HG03039 (cell line): Measurements from ENCODE around the gene NOL11.
"Not testable (repeated sequence)": the region's sequence is repeated elsewhere in the genome, so short reads cannot be mapped to it uniquely, and the experiment has no call there.

Source experiments
- ATAC-seq: cut with Tn5 transposase; IDR thresholded peaks from one replicate; pipeline ENCODE4 v1.9.1; 2021; ENCODE audit warnings: mild to moderate bottlenecking, moderate library complexity; ENCODE audit not compliant: unreplicated experiment

Gene NOL11

GRCh38 chr17:67717624-67718324 lies at the start of gene NOL11:
Gene NOL11 (plus strand): TSS chr17:67717936. CDS start chr17:67717948, 12 bp downstream.
- ATAC-seq, result peak; percentile 94

- no peak for ATAC-seq
Observed at GRCh38 chr17:67671493-67671892, 46.2 kb upstream of the NOL11 start.

DNA sequence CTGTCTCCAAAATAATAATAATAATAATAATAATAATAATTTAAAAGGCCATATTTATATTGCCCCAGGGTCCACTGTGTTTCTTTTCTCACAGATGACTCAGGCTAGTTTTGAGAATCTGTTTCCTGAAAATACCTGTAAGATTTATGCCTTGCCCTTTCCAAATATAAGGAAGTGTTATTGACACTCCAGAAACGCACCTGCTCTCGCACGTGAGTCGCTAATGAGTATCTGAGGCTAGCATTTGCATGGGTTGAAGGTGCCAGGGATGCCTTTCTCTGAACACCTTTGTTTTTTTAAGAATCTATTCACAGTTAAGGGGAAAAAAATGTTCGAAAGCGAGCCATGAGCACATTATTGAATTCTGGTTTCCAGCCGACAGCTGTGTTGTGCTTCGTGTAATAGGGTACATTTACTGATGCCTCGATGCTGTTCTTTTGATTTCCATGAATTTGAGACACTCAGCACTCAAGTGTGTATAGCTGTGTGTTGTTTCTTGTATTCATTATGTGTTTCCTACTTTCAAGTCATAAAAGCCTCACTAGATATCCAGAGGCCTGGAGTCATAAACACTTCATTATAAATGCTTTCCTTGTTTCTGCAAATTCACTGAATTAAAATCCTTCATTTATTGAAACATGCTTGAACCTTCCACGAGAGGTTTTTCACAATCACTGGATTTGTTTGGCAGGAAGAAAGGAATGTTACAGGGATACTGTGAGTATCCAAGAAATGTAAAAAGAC lies 45.0 kb upstream of the NOL11 start:
- ATAC-seq, result no peak

GRCh38 chr17:67675481-67675880 lies 42.3 kb upstream of the NOL11 start:
- no peak for ATAC-seq

DNA sequence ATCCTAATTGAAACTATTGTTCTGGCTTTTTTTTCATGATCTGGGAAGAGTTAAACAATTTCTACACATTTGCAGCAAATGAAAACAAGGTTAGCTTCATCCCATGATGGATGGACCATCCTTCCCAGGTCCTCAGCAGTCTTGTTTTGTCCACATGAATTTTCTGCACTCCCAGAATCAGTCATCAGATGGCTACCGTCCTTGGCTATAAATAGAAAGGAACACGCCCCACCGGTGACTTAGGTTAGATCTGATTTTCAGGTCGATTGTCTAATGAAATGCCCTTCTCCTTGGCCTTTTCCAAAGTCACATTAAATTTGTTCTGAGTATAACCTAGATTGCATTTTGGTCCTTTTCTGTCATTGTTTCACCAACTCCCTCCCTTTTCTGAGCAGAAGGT lies 41.4 kb upstream of the NOL11 start:
- no peak for ATAC-seq

GRCh38 chr17:67678414-67678813 lies 39.3 kb upstream of the NOL11 start:
- ATAC-seq, result no peak

DNA sequence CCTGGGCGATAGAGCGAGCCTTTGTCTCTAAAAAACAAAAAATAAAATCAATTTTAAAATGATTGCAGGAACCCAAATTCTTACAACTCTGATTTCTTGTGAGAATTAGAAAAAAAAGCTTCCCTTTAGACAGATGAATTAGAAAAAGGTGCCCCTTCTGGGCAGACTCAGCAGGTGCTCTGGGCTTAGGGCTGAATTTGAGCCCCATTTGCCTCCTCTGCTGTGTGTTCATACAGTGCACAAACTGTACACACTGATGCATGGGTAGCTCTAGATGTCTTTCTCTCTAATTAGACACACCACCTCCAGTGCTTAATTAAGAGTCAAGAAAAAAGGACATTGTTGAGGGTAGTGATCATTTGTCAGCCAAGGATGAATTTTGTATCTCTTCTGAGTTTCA lies 38.5 kb upstream of the NOL11 start:
- ATAC-seq, result no peak

GRCh38 chr17:67679721-67680120 lies 38.0 kb upstream of the NOL11 start:
- ATAC-seq, result no peak

- ATAC-seq, result no peak
Observed at GRCh38 chr17:67680445-67681224, 37.1 kb upstream of the NOL11 start.

GRCh38 chr17:67682196-67682595 lies 35.5 kb upstream of the NOL11 start:
- no peak for ATAC-seq

DNA sequence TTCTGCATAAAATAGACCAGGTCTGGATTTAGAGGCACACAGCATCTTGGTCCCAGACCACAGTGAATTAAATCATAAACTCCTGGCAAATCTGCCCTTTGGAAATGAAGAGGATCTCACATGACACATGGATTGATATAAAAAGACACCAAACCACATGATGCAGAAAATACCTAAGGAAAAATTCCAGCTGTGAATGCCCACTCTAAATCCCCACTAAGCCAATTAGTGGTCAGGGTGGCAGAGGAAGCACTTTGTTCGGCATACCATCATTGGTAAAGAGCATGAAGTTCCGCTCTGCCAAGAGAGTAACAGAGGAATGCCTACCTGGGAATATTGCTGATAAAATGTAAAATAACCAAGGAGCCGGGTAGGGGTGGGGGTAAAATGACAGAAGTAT lies 32.4 kb upstream of the NOL11 start:
- ATAC-seq, result no peak

GRCh38 chr17:67686241-67686640 lies 31.5 kb upstream of the NOL11 start:
- no peak for ATAC-seq

DNA sequence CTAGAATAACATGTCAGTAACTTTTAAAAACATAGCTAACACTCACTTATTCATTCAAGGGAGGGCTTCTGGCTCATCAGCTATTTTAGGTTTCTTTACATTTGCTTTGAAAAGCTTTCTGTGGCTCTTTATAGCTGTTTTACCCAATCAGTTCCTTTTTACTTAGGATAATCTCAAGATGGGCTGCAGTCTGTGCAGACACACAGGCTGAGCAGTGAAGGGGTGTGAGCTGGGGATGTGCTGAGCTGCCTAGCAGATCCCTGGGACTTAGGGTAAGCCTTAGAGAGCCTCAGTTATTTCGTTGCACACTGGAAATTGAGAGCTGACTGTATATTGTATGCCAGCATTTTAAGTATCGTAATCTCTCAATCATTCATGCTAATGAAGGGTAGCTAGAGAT lies 30.2 kb upstream of the NOL11 start:
- no peak for ATAC-seq

DNA sequence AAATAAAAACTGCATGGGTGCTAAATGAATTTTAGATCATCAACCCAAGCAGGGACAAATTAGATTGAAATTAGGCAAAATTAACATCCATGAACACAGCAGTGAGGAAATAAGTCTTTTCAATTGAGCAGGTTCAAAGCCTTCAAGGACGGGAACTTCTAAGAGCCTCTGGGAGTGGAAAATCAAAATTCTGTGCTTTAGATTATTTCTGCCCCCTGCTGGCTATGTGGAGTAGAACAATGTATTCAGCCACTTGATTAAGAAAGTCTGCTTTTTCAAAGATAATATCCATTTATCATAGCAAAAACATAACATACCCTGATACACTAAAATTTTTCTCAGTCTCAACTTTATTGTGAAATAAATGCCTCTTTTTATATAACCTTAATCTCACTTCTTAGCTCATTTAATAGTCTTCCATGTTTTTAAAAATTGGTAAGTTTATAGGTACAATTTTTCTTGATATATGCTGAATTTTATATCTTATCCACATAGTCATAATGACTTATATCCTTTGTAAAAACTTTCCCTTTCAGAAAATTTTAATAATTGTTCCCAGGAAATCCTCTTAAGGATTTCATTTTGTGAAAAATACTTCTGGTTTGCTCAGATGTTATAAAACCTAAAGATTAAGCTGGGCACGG lies 28.1 kb upstream of the NOL11 start:
- ATAC-seq, result no peak

GRCh38 chr17:67693811-67694210 lies 23.9 kb upstream of the NOL11 start:
- ATAC-seq, result no peak

GRCh38 chr17:67696347-67696746 lies 21.4 kb upstream of the NOL11 start:
- no peak for ATAC-seq

DNA sequence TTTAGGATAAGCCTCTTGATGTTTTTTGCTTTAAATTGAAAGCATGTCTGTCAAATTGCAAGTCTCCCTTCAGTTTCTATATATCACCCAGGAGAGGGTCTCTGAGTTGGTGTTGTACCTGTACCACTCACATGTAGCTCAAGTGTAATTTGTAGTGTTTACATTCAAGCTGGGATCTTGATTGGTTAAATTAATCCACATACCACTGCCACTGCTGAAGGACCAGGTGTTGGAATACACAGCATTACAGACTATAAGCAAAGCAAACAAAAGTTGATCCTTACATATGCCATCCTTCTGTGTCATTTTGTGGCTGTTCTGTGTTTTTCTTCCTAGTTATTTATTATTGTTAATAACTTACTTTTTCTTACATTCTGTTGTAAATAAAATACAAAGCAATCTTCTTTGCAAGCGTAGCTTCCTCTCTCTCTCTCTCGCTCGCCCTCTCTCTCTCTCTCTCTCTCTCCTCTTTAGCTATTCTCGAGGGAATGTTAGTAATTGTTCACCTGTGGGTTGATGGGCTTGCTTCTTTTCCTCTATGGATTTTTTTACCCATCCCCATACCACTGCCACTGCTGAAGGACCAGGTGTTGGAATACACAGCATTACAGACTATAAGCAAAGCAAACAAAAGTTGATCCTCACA lies 20.8 kb upstream of the NOL11 start:
- ATAC-seq, result no peak

- ATAC-seq, result no peak
Observed at GRCh38 chr17:67700037-67700724, 17.6 kb upstream of the NOL11 start.

DNA sequence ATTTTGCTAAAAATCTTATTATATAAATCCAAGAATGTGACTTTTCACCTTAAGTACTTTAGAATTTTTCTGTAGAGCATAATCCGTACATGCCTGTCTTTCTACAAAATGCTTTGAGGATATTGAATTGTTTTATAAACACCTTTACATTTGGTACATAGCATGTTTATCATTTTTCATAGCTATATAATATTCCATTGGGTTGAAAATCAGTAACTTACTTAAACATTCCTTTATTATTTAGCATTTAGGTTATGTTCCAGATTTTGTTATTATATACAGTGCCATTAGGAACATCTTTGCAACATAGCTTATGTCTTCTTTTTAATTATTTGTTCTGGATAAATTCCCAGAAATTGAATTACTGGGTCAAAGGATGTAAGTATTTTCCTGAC lies 17.0 kb upstream of the NOL11 start:
- ATAC-seq, result no peak

DNA sequence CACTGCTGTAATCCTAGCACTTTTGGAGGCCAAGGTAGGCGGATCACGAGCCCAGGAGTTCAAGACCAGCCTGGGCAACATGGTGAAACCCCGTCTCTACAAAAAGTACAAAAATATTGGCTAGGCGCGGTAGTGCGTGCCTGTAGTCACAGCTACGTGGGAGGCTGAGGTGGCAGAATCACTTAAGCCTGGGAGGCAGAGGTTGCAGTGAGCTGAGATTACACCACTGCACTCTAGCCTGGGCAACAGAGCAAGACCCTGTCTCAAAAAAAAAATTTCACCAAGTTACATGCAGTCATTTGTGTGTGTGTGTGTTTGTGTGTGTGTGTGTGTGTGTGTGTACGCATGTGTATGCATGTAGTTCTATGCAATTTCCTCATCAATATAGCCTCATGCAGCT lies 14.9 kb upstream of the NOL11 start:
- not testable (repeated sequence) for ATAC-seq
